ENCODE data around the gene ATP6V1E1.

DNA sequence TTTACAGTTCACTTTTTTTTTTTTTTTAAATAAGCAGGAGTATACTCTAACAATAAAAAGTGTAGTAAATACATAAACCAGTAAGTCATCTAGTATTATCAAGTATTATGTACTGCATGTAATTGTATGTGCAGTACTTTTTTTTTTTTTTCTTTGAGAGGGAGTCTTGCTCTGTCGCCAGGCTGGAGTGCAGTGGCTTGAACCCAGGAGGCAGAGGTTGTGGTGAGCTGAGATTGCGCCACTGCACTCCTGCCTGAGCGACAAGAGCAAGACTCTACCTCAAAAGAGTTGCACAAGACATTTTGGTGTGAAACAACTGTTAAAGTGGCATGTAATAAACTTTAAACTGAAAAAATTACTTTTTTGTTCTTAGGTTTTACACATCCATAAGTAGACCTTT, 26.7 kb upstream of the ATP6V1E1 start:
- TF ChIP-seq, protein P1, sequence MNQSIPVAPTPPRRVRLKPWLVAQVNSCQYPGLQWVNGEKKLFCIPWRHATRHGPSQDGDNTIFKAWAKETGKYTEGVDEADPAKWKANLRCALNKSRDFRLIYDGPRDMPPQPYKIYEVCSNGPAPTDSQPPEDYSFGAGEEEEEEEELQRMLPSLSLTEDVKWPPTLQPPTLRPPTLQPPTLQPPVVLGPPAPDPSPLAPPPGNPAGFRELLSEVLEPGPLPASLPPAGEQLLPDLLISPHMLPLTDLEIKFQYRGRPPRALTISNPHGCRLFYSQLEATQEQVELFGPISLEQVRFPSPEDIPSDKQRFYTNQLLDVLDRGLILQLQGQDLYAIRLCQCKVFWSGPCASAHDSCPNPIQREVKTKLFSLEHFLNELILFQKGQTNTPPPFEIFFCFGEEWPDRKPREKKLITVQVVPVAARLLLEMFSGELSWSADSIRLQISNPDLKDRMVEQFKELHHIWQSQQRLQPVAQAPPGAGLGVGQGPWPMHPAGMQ (IDR thresholded peaks at IDR 0.05; ENCODE audit: borderline replicate concordance) = no peak
- TF ChIP-seq, protein P2, sequence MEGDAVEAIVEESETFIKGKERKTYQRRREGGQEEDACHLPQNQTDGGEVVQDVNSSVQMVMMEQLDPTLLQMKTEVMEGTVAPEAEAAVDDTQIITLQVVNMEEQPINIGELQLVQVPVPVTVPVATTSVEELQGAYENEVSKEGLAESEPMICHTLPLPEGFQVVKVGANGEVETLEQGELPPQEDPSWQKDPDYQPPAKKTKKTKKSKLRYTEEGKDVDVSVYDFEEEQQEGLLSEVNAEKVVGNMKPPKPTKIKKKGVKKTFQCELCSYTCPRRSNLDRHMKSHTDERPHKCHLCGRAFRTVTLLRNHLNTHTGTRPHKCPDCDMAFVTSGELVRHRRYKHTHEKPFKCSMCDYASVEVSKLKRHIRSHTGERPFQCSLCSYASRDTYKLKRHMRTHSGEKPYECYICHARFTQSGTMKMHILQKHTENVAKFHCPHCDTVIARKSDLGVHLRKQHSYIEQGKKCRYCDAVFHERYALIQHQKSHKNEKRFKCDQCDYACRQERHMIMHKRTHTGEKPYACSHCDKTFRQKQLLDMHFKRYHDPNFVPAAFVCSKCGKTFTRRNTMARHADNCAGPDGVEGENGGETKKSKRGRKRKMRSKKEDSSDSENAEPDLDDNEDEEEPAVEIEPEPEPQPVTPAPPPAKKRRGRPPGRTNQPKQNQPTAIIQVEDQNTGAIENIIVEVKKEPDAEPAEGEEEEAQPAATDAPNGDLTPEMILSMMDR (IDR thresholded peaks at IDR 0.05 in 2 of 3, conservative IDR thresholded peaks at IDR 0.05 in 1 of 3; ENCODE audit: control insufficient read depth in 2 of 3, extremely low read depth in 1 of 3, insufficient read depth in 1 of 3, low read depth in 3 of 3, low read length in 3 of 3) = no peak
- no peak for TF ChIP-seq SRF (IDR thresholded peaks at IDR 0.05; ENCODE audit: low read depth in 2 of 2, low read length in 2 of 2)
- TF ChIP-seq NR2C1 (IDR thresholded peaks at IDR 0.05) = no peak
- no peak for TF ChIP-seq FOXK2 (IDR thresholded peaks at IDR 0.05)
- no peak for TF ChIP-seq STAT3 (IDR thresholded peaks at IDR 0.05; ENCODE audit: low read depth, low read length)
- TF ChIP-seq EZH2 (IDR thresholded peaks at IDR 0.05; ENCODE audit: borderline replicate concordance, control insufficient read depth, low read depth, low read length) = no peak
- no peak for TF ChIP-seq GABPA (IDR thresholded peaks at IDR 0.05; ENCODE audit: low read depth)

All from GM12878 (cell line).